AG04450 (cell line): ENCODE results near the gene TMEM72. TPM values are rescaled to one million over a fixed set of nuclear protein-coding genes. Genes with fewer than 3 reads are reported as not detected.

ENCODE experiments used
- CTCF ChIA-PET: fragments of 300-600, 350-600 bp; formaldehyde crosslinking; extraction: SDS; loops from one replicate; lab custom pipeline; 2022; ENCODE audit warnings: antibody characterized with exemption, inconsistent platforms; lab: Charles Lee
- POLR2A ChIA-PET: fragments of 350-600 bp; formaldehyde crosslinking; extraction: SDS; loops from one replicate; lab custom pipeline; 2021; ENCODE audit warnings: antibody characterized with exemption, inconsistent platforms; lab: Yijun Ruan, JAX
- DNase-seq: peaks from one replicate; pipeline ENCODE4 v3.0.0-alpha.2; 2011; ENCODE audit warnings: low read depth, low spot score
- H3K27ac ChIP-seq: one replicate; pipeline ENCODE4 v1.5.1; 2012; ENCODE audit warnings: low read depth, low read length, control low read depth
- H3K27me3 ChIP-seq: one replicate; pipeline ENCODE4 v1.6.0; 2012; ENCODE audit warnings: low read length; ENCODE audit not compliant: control insufficient read depth, insufficient read depth
- H3K4me3 ChIP-seq: 2 replicates; pipeline ENCODE4 v1.5.1; 2011; ENCODE audit warnings: mild to moderate bottlenecking, low read depth, low read length, control low read depth
- H3K9me3 ChIP-seq: 2 replicates; pipeline ENCODE4 v1.5.1; 2012; ENCODE audit warnings: low read length; ENCODE audit not compliant: control insufficient read depth, insufficient read depth
- CTCF ChIP-seq: IDR thresholded peaks from 2 replicates; pipeline ENCODE4 v1.5.1; 2011; ENCODE audit warnings: low read depth, low read length, control low read depth, inconsistent platforms
- polyA plus RNA-seq: library from polyadenylated mRNA; depleted of rRNA; stranded (reverse); fragments of >200 nt; gene quantifications from 2 replicates; pipeline ENCODE4 v1.2.3, GENCODE V29; 2011

TMEM72 gene
- polyA plus RNA-seq, 1 experiment: not detected

DNA sequence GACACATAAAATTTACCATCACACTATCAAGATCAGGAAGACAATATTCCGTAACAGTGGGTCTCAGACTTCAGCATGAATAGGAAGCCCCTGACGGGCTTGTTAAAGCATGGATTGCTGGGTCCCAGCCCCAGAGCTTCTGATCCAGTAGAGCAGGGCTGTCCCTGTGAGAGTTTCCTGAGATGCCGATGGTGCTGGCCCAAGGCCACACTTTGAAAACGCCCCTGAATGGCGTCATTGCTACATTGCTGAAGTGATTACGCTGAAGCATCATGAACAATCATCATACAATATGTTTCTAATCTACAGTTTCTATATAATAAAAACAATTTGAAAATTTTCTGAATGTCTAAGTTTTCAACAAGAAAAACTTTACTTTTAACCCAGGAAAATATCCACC is 38.0 kb upstream of the TMEM72 start:
- CTCF ChIA-PET: interaction anchor here (3.8 kb wide), 1 partner anchor 8 kb away, joined by 20 read pairs; no protein-coding TSS in a partner anchor
- H3K9me3 ChIP-seq: no peaks in the 10 kb centered on the region
- H3K27ac ChIP-seq: no peak overlapping the region
- H3K27me3 ChIP-seq: peaks cover 3% of the 10 kb centered on the region
- POLR2A ChIA-PET: no interaction called here
- no peak for TF ChIP-seq CTCF
- H3K4me3 ChIP-seq: no peak overlapping the region
- no peak for DNase-seq

DNA sequence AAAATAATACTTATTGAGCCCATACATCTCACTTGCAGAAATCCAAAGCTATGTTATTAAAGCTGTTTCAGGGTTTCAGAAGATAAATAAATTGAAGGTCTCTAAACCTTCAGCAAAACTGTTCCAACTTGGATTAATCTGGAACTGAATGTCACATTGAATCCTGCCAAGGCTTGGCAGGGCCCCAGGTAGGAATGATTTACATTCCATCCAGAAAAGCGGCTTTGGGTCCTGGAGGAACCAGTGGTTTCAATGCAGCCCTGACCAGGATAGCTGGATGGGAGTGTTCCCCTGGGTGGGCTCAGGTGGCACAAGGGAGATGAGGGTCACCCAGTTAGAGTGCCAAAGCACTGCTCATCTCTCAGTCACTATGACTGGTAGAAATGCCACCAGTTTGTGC is 37.0 kb upstream of the TMEM72 start:
- POLR2A ChIA-PET: no interaction called here
- Histone ChIP-seq H3K27ac (no peak overlapping the region), H3K4me3 (no peak overlapping the region), H3K27me3 (peaks cover 3% of the 10 kb centered on the region), H3K9me3 (no peaks in the 10 kb centered on the region)
- no peak for DNase-seq
- CTCF ChIA-PET: interaction anchor here (0.7 to 3.8 kb wide), 2 partner anchors 9 to 28 kb away, joined by 3 to 20 read pairs; no protein-coding TSS in a partner anchor
- no peak for TF ChIP-seq CTCF

GRCh38 chr10:44878706-44879530 is 32.2 kb upstream of the TMEM72 start:
- Histone ChIP-seq H3K4me3 (peak overlapping the region; percentile 58), H3K9me3 (no peaks in the 10 kb centered on the region), H3K27me3 (peaks cover 7% of the 10 kb centered on the region), H3K27ac (no peak overlapping the region)
- DNase-seq: peak; percentile 74
- ChIA-PET POLR2A (interaction anchor here (1.4 kb wide), 1 partner anchor 15 kb away, joined by 3 read pairs; no protein-coding TSS in a partner anchor), CTCF (interaction anchor here (1.5 to 1.9 kb wide), 2 partner anchors 14 to 21 kb away, joined by 4 to 6 read pairs; no protein-coding TSS in a partner anchor)
- peak; percentile 21; the same call in 1 of the 2 replicates for TF ChIP-seq CTCF

- ChIA-PET POLR2A (no interaction called here), CTCF (interaction anchor here (1.5 kb wide), 1 partner anchor 14 kb away, joined by 4 read pairs; no protein-coding TSS in a partner anchor)
- TF ChIP-seq CTCF: no peak
- Histone ChIP-seq H3K27me3 (peaks cover 10% of the 10 kb centered on the region), H3K27ac (no peak overlapping the region), H3K9me3 (no peaks in the 10 kb centered on the region), H3K4me3 (peak overlapping the region; percentile 58)
- DNase-seq: no peak
Measured at GRCh38 chr10:44879531-44879899, 31.6 kb upstream of the TMEM72 start.
